KMS-11 (cell line): ENCODE results near the gene TMEM54.

ENCODE experiments used
- H2AFZ ChIP-seq: fragments of 200-600 bp; sonication (generic); 2 replicates; pipeline ENCODE4 v1.6.1; 2016; ENCODE audit warnings: antibody characterized with exemption, mixed run types, low read depth
- H3K27ac ChIP-seq: fragments of 200-600 bp; sonication (generic); 2 replicates; pipeline ENCODE4 v1.6.1; 2016; ENCODE audit warnings: mild to moderate bottlenecking, mixed run types
- H3K27me3 ChIP-seq: fragments of 200-600 bp; sonication (generic); 2 replicates; pipeline ENCODE4 v1.6.1; 2017; ENCODE audit warnings: mild to moderate bottlenecking, low read depth, mixed run types, moderate library complexity; ENCODE audit not compliant: insufficient read depth
- H3K36me3 ChIP-seq: fragments of 200-600 bp; sonication (generic); 2 replicates; pipeline ENCODE4 v1.6.1; 2017; ENCODE audit warnings: mild to moderate bottlenecking, mixed run types; ENCODE audit not compliant: insufficient read depth
- H3K4me1 ChIP-seq: fragments of 200-600 bp; sonication (generic); 2 replicates; pipeline ENCODE4 v1.6.1; 2016; ENCODE audit warnings: mild to moderate bottlenecking, low read depth, mixed run types; ENCODE audit not compliant: poor library complexity, severe bottlenecking
- H3K4me2 ChIP-seq: fragments of 200-600 bp; sonication (generic); 2 replicates; pipeline ENCODE4 v1.7.0; 2016; ENCODE audit warnings: mild to moderate bottlenecking, mixed run types
- H3K4me3 ChIP-seq: fragments of 200-600 bp; sonication (generic); IDR thresholded peaks from 2 replicates; pipeline ENCODE4 v1.6.1; 2017; ENCODE audit warnings: low read depth, low read length, mixed read lengths; ENCODE audit not compliant: insufficient read depth
- H3K79me2 ChIP-seq: fragments of 200-600 bp; sonication (generic); 2 replicates; pipeline ENCODE4 v1.6.1; 2016; ENCODE audit warnings: low read depth, mixed run types; ENCODE audit not compliant: insufficient read depth
- H3K9ac ChIP-seq: fragments of 200-600 bp; sonication (generic); 2 replicates; pipeline ENCODE4 v1.6.1; 2016; ENCODE audit warnings: mild to moderate bottlenecking, mixed run types
- H4K20me1 ChIP-seq: fragments of 200-600 bp; sonication (generic); 2 replicates; pipeline ENCODE4 v1.6.1; 2016; ENCODE audit warnings: mild to moderate bottlenecking, mixed run types; ENCODE audit not compliant: insufficient read depth
- TF ChIP-seq, protein P1 (sequence below): fragments of 200-600 bp; sonication (generic); conservative IDR thresholded peaks from 2 replicates; pipeline ENCODE4 v1.6.1; 2017; ENCODE audit warnings: low read depth, mild to moderate bottlenecking, antibody characterized with exemption, low read length, moderate library complexity, mixed read lengths

TMEM54 gene

DNA sequence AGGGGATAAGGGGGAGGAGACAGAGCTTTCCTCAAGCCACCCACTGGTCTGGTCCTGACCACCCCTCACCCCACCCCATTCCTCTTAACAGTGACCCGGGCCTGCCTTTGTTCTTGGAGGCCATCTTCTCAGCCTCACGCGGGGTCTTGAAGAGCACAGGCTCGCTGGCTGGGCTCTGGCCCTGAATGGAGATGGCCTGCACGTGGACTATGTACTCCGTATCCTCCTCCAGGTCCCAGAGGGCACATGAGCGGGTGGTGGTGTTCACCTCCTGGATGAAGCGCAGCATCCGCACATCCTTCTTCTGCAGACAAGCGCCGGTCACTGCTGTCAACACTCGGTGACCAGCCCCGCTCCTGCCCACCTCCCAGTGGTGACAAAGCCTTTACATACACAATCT is 33.1 kb downstream of the TMEM54 start:
- no peak overlapping the region for H3K27ac ChIP-seq
- no peaks in the 10 kb centered on the region for H4K20me1 ChIP-seq
- no peaks in the 10 kb centered on the region for H3K27me3 ChIP-seq
- peaks cover 5% of the 10 kb centered on the region for H3K4me1 ChIP-seq
- H3K79me2 ChIP-seq = no peaks in the 10 kb centered on the region
- no peak overlapping the region for H3K9ac ChIP-seq
- H3K4me2 ChIP-seq = no peak overlapping the region
- H3K4me3 ChIP-seq = no peak overlapping the region
- TF ChIP-seq, protein P1, sequence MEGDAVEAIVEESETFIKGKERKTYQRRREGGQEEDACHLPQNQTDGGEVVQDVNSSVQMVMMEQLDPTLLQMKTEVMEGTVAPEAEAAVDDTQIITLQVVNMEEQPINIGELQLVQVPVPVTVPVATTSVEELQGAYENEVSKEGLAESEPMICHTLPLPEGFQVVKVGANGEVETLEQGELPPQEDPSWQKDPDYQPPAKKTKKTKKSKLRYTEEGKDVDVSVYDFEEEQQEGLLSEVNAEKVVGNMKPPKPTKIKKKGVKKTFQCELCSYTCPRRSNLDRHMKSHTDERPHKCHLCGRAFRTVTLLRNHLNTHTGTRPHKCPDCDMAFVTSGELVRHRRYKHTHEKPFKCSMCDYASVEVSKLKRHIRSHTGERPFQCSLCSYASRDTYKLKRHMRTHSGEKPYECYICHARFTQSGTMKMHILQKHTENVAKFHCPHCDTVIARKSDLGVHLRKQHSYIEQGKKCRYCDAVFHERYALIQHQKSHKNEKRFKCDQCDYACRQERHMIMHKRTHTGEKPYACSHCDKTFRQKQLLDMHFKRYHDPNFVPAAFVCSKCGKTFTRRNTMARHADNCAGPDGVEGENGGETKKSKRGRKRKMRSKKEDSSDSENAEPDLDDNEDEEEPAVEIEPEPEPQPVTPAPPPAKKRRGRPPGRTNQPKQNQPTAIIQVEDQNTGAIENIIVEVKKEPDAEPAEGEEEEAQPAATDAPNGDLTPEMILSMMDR = no peak
- H2AFZ ChIP-seq = no peak overlapping the region
- H3K36me3 ChIP-seq = no peaks in the 10 kb centered on the region

DNA sequence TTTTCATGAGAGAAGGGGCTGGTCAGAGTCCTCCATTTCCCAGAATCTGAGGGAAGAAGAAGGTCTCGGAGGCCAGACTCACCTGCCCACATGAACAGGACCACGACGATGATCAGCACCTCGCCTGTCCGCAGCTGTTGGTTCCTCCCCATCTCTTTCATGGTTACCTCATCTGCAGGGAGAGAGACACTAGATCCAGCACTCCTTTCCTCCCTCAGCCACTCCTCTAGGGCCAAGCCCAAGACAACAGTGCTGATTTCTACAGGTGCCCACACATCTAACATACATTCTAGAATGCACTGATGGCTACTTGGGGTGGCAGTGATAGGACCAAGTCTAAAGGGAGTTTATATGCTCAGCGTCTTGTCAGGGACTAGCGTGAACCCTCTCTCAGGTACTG is 33.5 kb downstream of the TMEM54 start:
- Histone ChIP-seq H3K36me3 (no peaks in the 10 kb centered on the region), H3K79me2 (no peaks in the 10 kb centered on the region), H2AFZ (no peak overlapping the region), H3K9ac (no peak overlapping the region), H3K4me3 (no peak overlapping the region), H3K4me1 (peaks cover 3% of the 10 kb centered on the region), H3K27ac (no peak overlapping the region), H3K4me2 (no peak overlapping the region), H4K20me1 (no peaks in the 10 kb centered on the region), H3K27me3 (no peaks in the 10 kb centered on the region)
- TF ChIP-seq, protein P1 = no peak

DNA sequence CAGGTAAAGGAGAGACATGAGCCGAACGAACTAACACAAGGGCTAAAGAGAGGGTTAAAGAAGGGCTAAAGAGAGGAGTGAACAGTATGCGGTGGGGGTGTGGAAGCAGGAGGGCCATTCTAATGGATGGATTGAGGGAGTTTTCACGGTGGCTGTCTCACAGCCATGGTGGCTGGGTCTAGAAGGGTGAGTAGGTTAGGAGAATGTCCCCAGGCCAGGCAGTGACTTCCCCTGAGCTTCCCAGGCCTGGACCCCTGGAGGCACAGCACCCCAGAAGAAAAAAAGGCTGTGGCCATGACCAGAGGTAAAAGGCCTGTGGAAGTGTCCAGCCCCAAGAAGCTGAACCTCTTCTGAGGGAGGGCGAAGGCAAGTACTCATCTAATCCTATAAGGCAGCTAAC is 34.0 kb downstream of the TMEM54 start:
- no peaks in the 10 kb centered on the region for H3K27me3 ChIP-seq
- H3K27ac ChIP-seq = no peak overlapping the region
- H2AFZ ChIP-seq = no peak overlapping the region
- no peak overlapping the region for H3K4me2 ChIP-seq
- no peaks in the 10 kb centered on the region for H4K20me1 ChIP-seq
- H3K9ac ChIP-seq = no peak overlapping the region
- TF ChIP-seq, protein P1 = no peak
- no peaks in the 10 kb centered on the region for H3K36me3 ChIP-seq
- H3K4me3 ChIP-seq = no peak overlapping the region
- H3K79me2 ChIP-seq = no peaks in the 10 kb centered on the region
- no peaks in the 10 kb centered on the region for H3K4me1 ChIP-seq

DNA sequence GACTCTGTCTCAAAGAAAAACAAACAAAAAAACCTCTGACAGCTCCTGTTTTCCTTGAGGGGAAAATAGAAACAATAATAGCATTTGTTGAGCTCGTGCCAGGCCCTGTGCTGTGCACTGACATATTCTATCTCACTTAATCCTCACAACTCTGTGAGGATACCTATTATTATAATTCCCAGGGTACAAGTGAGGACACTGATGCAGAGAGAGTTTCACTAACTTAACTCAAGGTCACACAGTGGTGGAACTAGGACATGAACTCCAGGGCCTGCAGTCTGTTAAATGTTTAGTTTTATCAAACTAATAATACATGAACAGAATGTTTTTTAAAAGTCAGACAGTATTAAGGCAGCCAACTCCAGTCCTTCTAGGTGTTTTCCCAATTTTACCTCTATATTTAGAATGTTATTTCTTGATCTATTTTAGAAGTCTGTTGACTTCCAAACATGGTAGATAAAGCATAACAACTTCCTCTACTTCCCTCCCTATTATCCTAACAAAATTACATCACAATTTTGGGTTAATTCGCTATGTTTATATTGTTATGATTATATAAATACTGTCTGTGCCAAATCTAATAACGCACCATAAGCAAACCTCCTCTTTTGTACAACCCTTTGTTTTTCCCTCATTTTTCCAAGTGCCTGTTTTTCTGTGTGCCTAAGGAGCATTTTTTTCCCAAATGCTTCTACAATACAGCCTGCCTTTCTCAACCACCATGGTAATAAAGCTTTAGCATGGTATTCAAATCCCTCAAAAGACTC is 35.4 kb downstream of the TMEM54 start:
- Histone ChIP-seq H3K4me1 (no peaks in the 10 kb centered on the region), H3K27ac (no peak overlapping the region), H2AFZ (no peak overlapping the region), H3K79me2 (no peaks in the 10 kb centered on the region), H3K4me2 (no peak overlapping the region), H3K4me3 (no peak overlapping the region), H3K36me3 (no peaks in the 10 kb centered on the region), H4K20me1 (no peaks in the 10 kb centered on the region), H3K9ac (no peak overlapping the region), H3K27me3 (no peaks in the 10 kb centered on the region)
- TF ChIP-seq, protein P1 = no peak
